GM12878 (cell line): Measurements from ENCODE around the gene HOXD9. TPM values are rescaled to one million over a fixed set of nuclear protein-coding genes. Genes with fewer than 3 reads are reported as not detected.

Source experiments
- ATAC-seq: fragments of 200-7000 bp; cut with Tn5 transposase; 3 replicates; pipeline ENCODE4 v1.9.1; 2020; ENCODE audit warnings: mild to moderate bottlenecking, moderate library complexity
- BruUV-seq: library from RNA; stranded (reverse); fragments of 400-500 nt; replicated peaks from 2 replicates; lab custom pipeline; 2021; lab: Mats Ljungman, UMichigan
- CTCF ChIA-PET: fragments of 300-600 bp; sonication (Branson Sonifier 250); formaldehyde crosslinking; extraction: SDS; loops from one replicate; lab custom pipeline; 2021; ENCODE audit warnings: inconsistent platforms; lab: Yijun Ruan, JAX
- POLR2A ChIA-PET: fragments of 350-600 bp; formaldehyde crosslinking; extraction: SDS; loops from one replicate; lab custom pipeline; 2021; ENCODE audit warnings: inconsistent platforms; lab: Charles Lee
- RAD21 ChIA-PET: fragments of 300-600 bp; sonication (Branson Sonifier 250); formaldehyde crosslinking; loops from one replicate; lab custom pipeline; 2023; ENCODE audit warnings: antibody characterized with exemption; ENCODE audit not compliant: unreplicated experiment; lab: Charles Lee
- SMC1A ChIA-PET: fragments of 300-600 bp; sonication (Branson Sonifier 250); formaldehyde crosslinking; loops from one replicate; lab custom pipeline; 2023; ENCODE audit not compliant: unreplicated experiment, uncharacterized antibody; lab: Charles Lee
- DNase-seq: peaks from one replicate; pipeline ENCODE4 v3.0.0-alpha.2; 2011; ENCODE audit warnings: low read depth, low spot score
- FAIRE-seq: peaks from 3 replicates; lab custom pipeline; 2011; peaks lifted over from hg19 to GRCh38; lab: Jason Lieb, UNC
- H2AFZ ChIP-seq: 2 replicates; pipeline ENCODE4 v1.6.0; 2011; ENCODE audit warnings: low read depth, low read length, control low read depth; ENCODE audit not compliant: control insufficient read depth
- H3K27ac ChIP-seq: 2 replicates; pipeline ENCODE4 v1.5.1; 2011; ENCODE audit warnings: control low read depth; ENCODE audit not compliant: control insufficient read depth, insufficient read depth
- H3K27me3 ChIP-seq, 2 experiments: replicated peaks in 1 of 2; 2 replicates each; pipeline versions ENCODE4 v1.6.0 to v1.6.1; 2011; ENCODE audit warnings: low read length in 1 of 2; ENCODE audit not compliant: control insufficient read depth in 2 of 2, insufficient read depth in 2 of 2
- H3K36me3 ChIP-seq, 2 experiments: 2 replicates each; pipeline ENCODE4 v1.5.1; 2011; ENCODE audit warnings: low read length in 1 of 2; ENCODE audit not compliant: control insufficient read depth in 2 of 2, insufficient read depth in 2 of 2
- H3K4me1 ChIP-seq: 2 replicates; pipeline ENCODE4 v1.6.1; 2011; ENCODE audit warnings: mild to moderate bottlenecking, low read length, moderate library complexity, mixed read lengths; ENCODE audit not compliant: control insufficient read depth, insufficient read depth
- H3K4me2 ChIP-seq: 2 replicates; pipeline ENCODE4 v1.6.0; 2011; ENCODE audit warnings: control low read depth; ENCODE audit not compliant: control insufficient read depth, insufficient read depth
- H3K4me3 ChIP-seq: fragments of 200-600 bp; sonication (generic); 2 replicates; pipeline ENCODE4 v1.5.1; 2016
- H3K79me2 ChIP-seq: 2 replicates; pipeline ENCODE4 v1.6.0; 2011; ENCODE audit warnings: low read length; ENCODE audit not compliant: control insufficient read depth, insufficient read depth
- H3K9ac ChIP-seq: 2 replicates; pipeline ENCODE4 v1.8.0; 2011; ENCODE audit warnings: low read length, control low read depth, mixed read lengths; ENCODE audit not compliant: control insufficient read depth, insufficient read depth
- H3K9me3 ChIP-seq: replicated peaks from 3 replicates; pipeline ENCODE4 v1.5.1; 2011; ENCODE audit warnings: mild to moderate bottlenecking, low read length; ENCODE audit not compliant: control insufficient read depth, insufficient read depth
- H4K20me1 ChIP-seq: 2 replicates; pipeline ENCODE4 v1.6.0; 2011; ENCODE audit not compliant: control insufficient read depth, insufficient read depth
- BCLAF1 ChIP-seq: fragments of 450-650 bp; IDR thresholded peaks from 2 replicates; pipeline ENCODE4 v1.6.1; 2017; ENCODE audit warnings: antibody characterized with exemption, mild to moderate bottlenecking, moderate library complexity
- CBX5 ChIP-seq: sonication (generic); IDR thresholded peaks from 2 replicates; pipeline ENCODE4 v1.6.1; 2016; ENCODE audit warnings: low read depth, moderate library complexity, mild to moderate bottlenecking, inconsistent platforms
- CHD4 ChIP-seq: fragments of 200-600 bp; sonication (generic); IDR thresholded peaks from 2 replicates; pipeline ENCODE4 v1.6.1; 2016; ENCODE audit warnings: mild to moderate bottlenecking
- GATAD2B ChIP-seq: fragments of 450-650 bp; conservative IDR thresholded peaks from 2 replicates; pipeline ENCODE4 v1.6.1; 2017; ENCODE audit warnings: low read depth, mild to moderate bottlenecking, moderate library complexity
- KAT2A ChIP-seq: conservative IDR thresholded peaks from 2 replicates; pipeline ENCODE4 v1.6.1; 2011; ENCODE audit warnings: low read depth, low read length; ENCODE audit not compliant: control insufficient read depth
- MEF2B ChIP-seq: fragments of 450-650 bp; IDR thresholded peaks from 2 replicates; pipeline ENCODE4 v1.6.1; 2018; ENCODE audit warnings: mild to moderate bottlenecking, moderate library complexity; ENCODE audit not compliant: partially characterized antibody, poor library complexity, severe bottlenecking
- NFXL1 ChIP-seq: fragments of 450-650 bp; IDR thresholded peaks from 2 replicates; pipeline ENCODE4 v1.6.1; 2017; ENCODE audit warnings: antibody characterized with exemption, mild to moderate bottlenecking, borderline replicate concordance
- NR2C2 ChIP-seq: IDR thresholded peaks from 2 replicates; pipeline ENCODE4 v1.6.1; 2011; ENCODE audit warnings: borderline replicate concordance, low read depth; ENCODE audit not compliant: control insufficient read depth, insufficient read length
- NR2F1 ChIP-seq: fragments of 450-650 bp; conservative IDR thresholded peaks from 2 replicates; pipeline ENCODE4 v1.6.1; 2017; ENCODE audit warnings: mild to moderate bottlenecking
- POLR2AphosphoS5 ChIP-seq: IDR thresholded peaks from 2 replicates; pipeline ENCODE4 v1.6.1; 2011; ENCODE audit warnings: mild to moderate bottlenecking, low read length, inconsistent platforms
- WRNIP1 ChIP-seq: IDR thresholded peaks from 2 replicates; pipeline ENCODE4 v1.6.1; 2011; ENCODE audit warnings: low read depth, low read length, improper control_type of control experiment, borderline replicate concordance
- ZBTB4 ChIP-seq: fragments of 450-650 bp; formaldehyde crosslinking; IDR thresholded peaks from 2 replicates; pipeline ENCODE4 v1.4.0; 2022; ENCODE audit warnings: mild to moderate bottlenecking, moderate library complexity
- ZNF207 ChIP-seq: fragments of 450-650 bp; IDR thresholded peaks from 2 replicates; pipeline ENCODE4 v1.6.1; 2014; ENCODE audit warnings: antibody characterized with exemption, mild to moderate bottlenecking, borderline replicate concordance
- WGBS: methylation state at CpG from one replicate; pipeline ENCODE4 v1.1.6; 2016; ENCODE audit warnings: low lambda C conversion rate; ENCODE audit not compliant: insufficient replicate concordance, insufficient coverage; ENCODE audit errors: missing lambda C conversion rate; 5-methylcytosine and 5-hydroxymethylcytosine counted together
- in situ Hi-C: fragments of 300-500 bp; cut with MboI; formaldehyde crosslinking; loops from 9 replicates; pipeline ENCODE4 v1.14.3; 2018; ENCODE audit warnings: mixed read lengths
- intact Hi-C: fragments of 100-400 bp; cut with micrococcal nuclease; formaldehyde crosslinking; loops from one replicate; pipeline ENCODE4 v1.14.2; 2022; ENCODE audit not compliant: unreplicated experiment
- polyA plus RNA-seq, 11 experiments: library from polyadenylated mRNA; depleted of rRNA in 4 of 11; unstranded in 6 of 11; stranded (reverse) in 5 of 11; fragments of >200 nt; fragmentation: Nextera tagmentation in 4 of 11; fragmentation: Illumina TruSeq in 1 of 11; extraction: Ambion mirVana in 4 of 11; extraction: Trizol in 1 of 11; gene quantifications; 1 replicate in 1 of 11; 2 replicates in 10 of 11; pipeline versions ENCODE4 v1.2.1 to v1.2.3, GENCODE V29; 2011 to 2016; ENCODE audit warnings: inconsistent platforms in 2 of 11, missing spikeins in 2 of 11, low read depth in 1 of 11
- total RNA-seq, 4 experiments: library from RNA; depleted of rRNA in 3 of 4; stranded (reverse); fragments of >200 nt in 3 of 4; fragmentation: Illumina TruSeq in 1 of 4; extraction: Trizol in 1 of 4; gene quantifications; 2 replicates each; pipeline versions ENCODE4 v1.2.1 to v1.2.3, GENCODE V29; 2013 to 2021

Gene HOXD9
- total and polyA plus RNA-seq, 10 of the 15 experiments (the other 5 are each of a cell fraction or from before 2014, with no cell fraction given) = not detected

GRCh38 chr2:176072951-176073904, 49.3 kb upstream of the HOXD9 start:
- BruUV-seq = no TSS peak
- no peak overlapping the region for H3K4me2 ChIP-seq
- H4K20me1 ChIP-seq = no peaks in the 10 kb centered on the region
- TF ChIP-seq BCLAF1 (no peak), POLR2AphosphoS5 (no peak), MEF2B (no peak), NFXL1 (no peak), CBX5 (no peak), CHD4 (no peak), ZBTB4 (CRISPR knock-in tag) (no peak), ZNF207 (no peak), WRNIP1 (no peak), KAT2A (no peak), NR2C2 (no peak), NR2F1 (no peak), GATAD2B (no peak)
- WGBS = 31% methylated on average over 29 of the region's 29 CpGs
- ChIA-PET CTCF (no interaction called here), POLR2A (interaction anchor here (0.6 kb wide), 1 partner anchor 28 kb away, joined by 7 read pairs; no protein-coding TSS in a partner anchor), SMC1A (no interaction called here), RAD21 (no interaction called here)
- H3K4me1 ChIP-seq = no peaks in the 10 kb centered on the region; the same call in 1 of the 2 replicates
- no peak overlapping the region for H3K27ac ChIP-seq
- intact Hi-C loops = no loop called here
- no peak overlapping the region for H2AFZ ChIP-seq
- no peaks in the 10 kb centered on the region for H3K36me3 ChIP-seq
- no peaks in the 10 kb centered on the region for H3K79me2 ChIP-seq
- H3K27me3 ChIP-seq = peaks cover 9 to 39% of the 10 kb centered on the region in 2 experiments
- FAIRE-seq = no peak
- ATAC-seq = no peak
- in situ Hi-C loops = no loop called here
- no peak overlapping the region for H3K4me3 ChIP-seq
- no peak for DNase-seq
- H3K9me3 ChIP-seq = no peaks in the 10 kb centered on the region; the same call in 1 of the 3 replicates
- H3K9ac ChIP-seq = no peak overlapping the region
